Upper lobe of left lung (tissue), 4 donors: ENCODE measurements around the gene PCDHGC3.

Experiments used
- CTCF ChIP-seq, 6 experiments: fragments of 450-650 bp in 4 of 6; fragments of 200-600 bp in 2 of 6; sonication (generic) in 2 of 6; IDR thresholded peaks; one replicate each; pipeline ENCODE4 v1.5.1; 2016 to 2019; ENCODE audit warnings: antibody characterized with exemption in 6 of 6
- POLR2A ChIP-seq, 4 donors: fragments of 450-650 bp; IDR thresholded peaks; one replicate each; pipeline ENCODE4 v1.5.1; 2016 to 2017; ENCODE audit warnings: antibody characterized with exemption in 4 of 4, mild to moderate bottlenecking in 2 of 4

DNA sequence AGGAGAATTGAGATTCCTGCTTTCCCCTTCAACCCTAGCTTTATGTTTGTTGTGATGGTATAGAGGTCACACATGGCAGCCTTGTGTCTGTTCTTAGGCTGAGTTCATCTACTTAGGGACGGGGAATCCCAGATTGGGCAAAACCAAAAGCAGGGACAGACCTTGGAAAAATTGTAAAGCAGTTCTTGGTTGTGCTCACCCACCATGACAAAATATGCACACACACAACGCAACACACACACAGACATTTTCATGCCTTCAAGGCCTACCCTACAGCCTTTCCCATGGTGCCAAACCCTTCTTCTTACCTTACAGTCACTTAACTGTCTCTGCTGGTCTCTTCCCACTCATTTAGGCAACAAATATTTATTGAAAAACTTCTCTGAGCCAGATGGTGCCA is 27.9 kb downstream of the PCDHGC3 start:
- TF ChIP-seq CTCF (IDR thresholded peaks at IDR 0.05): no peak
- no peak for TF ChIP-seq POLR2A (IDR thresholded peaks at IDR 0.05)
